NCI-H146 (cell line): ENCODE data around the gene RASGRP1.

Source experiments
- DNase-seq: peaks from one replicate; lab custom pipeline; 2025; lab: John Stamatoyannopoulos, UW

Gene RASGRP1

GRCh38 chr15:38535491-38536200, 29.0 kb downstream of the RASGRP1 start:
- no peak for DNase-seq

- no peak for DNase-seq
Measured at GRCh38 chr15:38534691-38535090, 29.9 kb downstream of the RASGRP1 start.

GRCh38 chr15:38533926-38534325, 30.7 kb downstream of the RASGRP1 start:
- DNase-seq, result no peak

DNA sequence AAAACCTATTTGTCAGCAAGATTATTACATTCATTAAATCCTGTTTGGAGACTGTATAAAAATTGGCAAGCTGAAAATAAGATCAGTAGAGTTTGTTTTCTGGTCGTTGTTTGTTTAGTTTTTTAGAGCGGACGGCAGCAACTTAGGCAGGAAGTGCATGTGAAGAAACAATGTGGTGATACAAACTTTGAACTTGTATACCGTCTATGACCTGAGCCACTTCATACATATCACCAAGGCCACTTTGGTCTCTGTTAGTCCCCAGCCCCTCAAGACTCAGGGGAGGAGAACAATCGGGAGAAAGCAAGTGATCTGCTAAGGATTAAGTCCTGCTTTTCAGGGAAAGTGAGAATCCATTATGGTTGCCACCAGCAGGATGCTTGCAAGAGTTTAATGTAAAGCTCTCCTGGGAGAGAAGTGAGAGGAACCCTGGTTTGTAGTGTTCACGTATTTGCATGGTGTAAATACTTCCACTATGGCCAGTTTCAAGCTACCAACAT, 31.1 kb downstream of the RASGRP1 start:
- DNase-seq, result no peak

DNA sequence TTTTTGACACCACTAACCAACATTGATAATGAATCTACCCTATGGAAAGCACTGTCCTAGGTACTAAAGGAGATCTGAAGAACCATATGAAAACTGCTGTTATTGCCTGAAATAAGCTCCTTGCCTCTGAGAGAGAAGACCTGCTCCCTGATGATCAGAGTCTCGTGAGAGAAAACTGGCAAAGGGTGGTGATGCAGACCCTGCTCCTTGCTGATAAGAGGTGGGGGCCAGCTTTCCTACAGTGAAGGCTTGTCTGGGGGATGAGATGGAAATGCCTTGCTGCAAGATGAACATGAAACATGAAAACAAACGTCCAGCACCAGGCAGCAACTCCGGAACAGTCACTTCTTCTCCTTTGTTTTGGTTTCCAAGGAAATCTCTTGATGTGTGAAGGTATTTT, 31.9 kb downstream of the RASGRP1 start:
- DNase-seq, result no peak

- DNase-seq, result no peak
Measured at GRCh38 chr15:38531509-38531908, 33.1 kb downstream of the RASGRP1 start.

DNA sequence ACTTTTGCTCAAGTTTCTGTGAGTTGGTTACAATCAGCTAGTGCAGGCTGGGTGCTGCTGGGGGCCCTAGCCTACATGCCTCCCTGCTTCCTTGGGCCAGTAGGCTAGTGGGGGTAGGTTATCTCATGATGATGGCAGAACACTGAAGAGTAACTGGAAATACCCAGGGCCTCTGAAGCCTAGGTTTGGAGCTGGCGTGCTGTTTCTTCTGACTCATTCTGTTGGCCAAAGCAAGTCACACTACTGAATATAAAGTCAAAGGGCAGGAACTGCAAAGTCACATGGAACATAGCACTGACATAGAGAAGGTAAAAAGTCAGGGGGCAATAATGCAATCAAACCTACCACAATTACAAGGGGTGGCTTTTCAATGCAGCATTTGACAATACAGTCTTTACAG, 34.5 kb downstream of the RASGRP1 start:
- DNase-seq, result no peak

- DNase-seq, result no peak
Measured at GRCh38 chr15:38528294-38528693, 36.3 kb downstream of the RASGRP1 start.

- no peak for DNase-seq
Measured at GRCh38 chr15:38526158-38526557, 38.5 kb downstream of the RASGRP1 start.

DNA sequence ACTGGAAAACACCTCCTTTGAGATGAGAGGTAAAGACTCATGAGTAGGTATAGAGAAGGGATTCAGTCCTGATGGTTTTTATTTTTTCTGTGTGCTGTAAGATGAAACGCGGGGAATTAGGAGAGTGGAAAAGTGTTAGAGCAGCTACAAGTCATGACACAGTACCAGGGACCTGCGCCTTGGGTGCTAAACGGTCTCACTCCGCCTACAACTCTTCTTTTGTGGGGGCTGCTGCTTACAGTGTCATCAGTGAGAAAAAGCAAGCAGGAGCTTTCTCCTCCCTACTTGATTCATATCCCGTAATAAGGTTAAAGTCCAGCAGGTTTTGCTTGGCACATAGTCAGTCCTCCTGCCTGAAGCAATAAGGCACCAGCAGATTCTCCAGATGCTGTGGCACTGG, 39.1 kb downstream of the RASGRP1 start:
- DNase-seq, result no peak

DNA sequence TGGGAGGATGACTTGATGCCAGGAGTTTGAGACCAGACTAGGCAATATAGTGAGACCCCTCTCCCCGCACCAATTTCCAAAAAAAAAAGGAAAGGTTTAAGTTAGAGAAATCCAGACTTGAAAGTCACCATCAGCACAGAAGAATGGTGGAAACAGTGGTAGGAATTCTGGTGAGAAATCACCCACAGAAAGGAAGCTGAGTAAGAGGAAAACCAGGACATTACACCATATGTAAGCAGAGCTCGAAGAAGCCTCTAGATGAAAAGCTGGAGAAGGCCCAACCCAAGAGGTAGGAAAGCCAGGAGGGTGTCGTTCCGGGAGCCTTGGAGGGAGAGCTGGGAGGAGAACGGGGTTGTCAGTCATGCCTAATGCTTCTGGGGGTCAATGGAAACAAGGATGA, 40.5 kb downstream of the RASGRP1 start:
- no peak for DNase-seq

GRCh38 chr15:38522922-38523321, 41.7 kb downstream of the RASGRP1 start:
- DNase-seq, result no peak

DNA sequence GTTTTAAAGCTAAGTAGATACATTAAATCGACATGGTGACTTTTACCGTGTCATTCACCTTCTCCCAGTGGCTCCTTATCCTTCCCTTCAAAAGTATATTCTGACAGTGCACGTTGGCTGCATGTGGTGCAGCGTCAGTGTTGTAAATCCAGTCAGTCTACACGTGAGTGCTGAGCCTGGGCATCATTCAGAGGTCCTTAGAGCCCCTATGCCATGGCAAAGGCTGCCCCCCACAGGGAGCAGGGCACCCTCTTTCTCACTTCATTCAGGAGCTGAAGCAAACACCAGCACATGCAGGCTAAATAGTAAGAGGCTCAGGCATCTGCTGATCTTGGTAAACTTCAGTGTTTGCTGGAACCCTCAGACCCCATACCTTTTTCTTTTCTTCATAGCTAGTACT, 43.3 kb downstream of the RASGRP1 start:
- no peak for DNase-seq

DNA sequence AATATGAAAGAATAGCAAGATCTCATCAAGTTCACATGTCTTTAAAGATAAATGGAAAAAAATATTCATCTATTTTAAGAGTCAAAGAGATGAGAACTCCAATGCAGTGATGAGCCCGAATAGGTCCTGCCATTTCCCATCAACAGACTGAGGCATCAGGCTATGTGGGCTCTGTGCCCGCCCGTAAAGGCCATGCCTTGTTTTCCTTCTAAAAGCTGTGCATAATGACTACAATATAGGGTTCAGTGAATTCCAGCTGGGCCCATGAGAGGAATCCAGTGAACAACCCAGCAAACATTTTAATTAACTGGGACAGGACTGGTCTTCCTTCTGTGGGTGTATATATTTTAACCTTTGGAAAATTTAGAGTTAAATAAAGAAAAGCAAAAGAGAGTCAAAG, 44.6 kb downstream of the RASGRP1 start:
- DNase-seq, result no peak

- no peak for DNase-seq
Measured at GRCh38 chr15:38518084-38518483, 46.5 kb downstream of the RASGRP1 start.

DNA sequence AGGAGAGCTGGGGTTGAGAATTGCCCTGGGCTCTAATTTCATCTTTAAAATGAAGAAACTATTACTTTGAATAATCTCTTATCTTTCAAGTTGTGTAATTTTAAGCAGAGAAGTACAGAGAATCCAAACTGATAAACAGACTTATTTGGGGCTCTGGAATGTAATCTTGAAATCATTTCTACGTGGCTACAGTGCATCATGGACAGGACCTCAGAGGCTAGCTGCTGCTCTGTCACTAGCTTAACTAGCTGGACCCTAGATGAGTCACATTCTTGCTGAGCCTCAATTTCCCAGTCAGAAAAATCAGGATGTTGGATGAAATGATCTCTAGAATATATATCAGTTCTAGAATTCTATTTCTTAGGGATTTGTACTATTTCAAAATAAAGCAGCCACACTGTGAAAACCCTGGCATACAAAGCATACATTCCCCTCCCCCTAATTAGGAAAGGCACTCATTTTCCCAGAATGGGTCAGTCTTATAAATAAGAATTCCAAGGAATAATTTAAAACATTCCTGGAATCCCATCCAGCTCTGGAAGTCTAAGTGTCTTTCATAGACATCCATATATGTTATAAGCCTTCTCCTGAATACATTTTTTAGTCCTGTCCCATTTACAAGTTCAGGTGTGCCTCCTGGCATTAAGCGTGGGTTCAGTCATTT, 47.2 kb downstream of the RASGRP1 start:
- DNase-seq, result no peak

- no peak for DNase-seq
Measured at GRCh38 chr15:38516626-38517025, 48.0 kb downstream of the RASGRP1 start.

DNA sequence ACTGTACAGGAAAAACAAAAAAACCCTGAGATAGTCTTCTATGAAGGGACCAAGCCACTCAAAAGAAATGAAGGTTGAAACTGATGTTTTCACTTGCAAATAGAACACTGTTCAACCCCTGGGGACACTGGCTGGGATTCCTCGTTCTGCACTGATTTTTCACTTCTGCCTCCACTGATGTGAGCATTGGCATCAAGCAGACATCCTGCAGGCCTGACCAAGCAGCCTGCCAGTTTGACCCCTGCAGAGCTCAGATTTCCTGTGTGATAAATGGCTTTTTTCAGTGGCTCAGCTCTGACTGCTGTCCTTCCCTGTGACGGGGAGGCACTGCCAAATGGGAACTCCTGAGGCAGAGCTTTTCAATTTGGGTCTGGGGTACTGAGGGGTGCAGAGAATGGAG, 50.0 kb downstream of the RASGRP1 start:
- no peak for DNase-seq

DNA sequence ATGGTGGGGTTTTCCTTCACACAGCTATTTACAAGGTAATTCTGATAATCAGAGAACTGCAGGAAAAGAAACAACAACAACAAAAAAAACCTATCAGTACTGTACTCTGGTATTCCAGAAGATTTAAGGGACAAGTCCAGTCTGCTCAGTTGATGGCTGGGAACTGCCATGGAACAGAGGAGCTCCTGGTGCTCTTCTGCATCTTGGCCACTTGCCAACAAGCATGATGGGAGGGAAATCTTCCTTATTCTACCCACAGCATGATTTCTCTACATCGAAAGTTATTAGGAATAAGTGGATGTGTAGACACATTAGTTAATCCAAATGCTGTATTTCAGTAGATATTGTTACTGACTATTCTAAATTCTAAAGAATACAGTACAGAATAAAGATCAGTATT, 51.7 kb downstream of the RASGRP1 start:
- no peak for DNase-seq

GRCh38 chr15:38509152-38509551, 55.5 kb downstream of the RASGRP1 start:
- no peak for DNase-seq

GRCh38 chr15:38508647-38509046, 56.0 kb downstream of the RASGRP1 start:
- DNase-seq, result no peak

- no peak for DNase-seq
Measured at GRCh38 chr15:38507570-38507969, 57.0 kb downstream of the RASGRP1 start.

DNA sequence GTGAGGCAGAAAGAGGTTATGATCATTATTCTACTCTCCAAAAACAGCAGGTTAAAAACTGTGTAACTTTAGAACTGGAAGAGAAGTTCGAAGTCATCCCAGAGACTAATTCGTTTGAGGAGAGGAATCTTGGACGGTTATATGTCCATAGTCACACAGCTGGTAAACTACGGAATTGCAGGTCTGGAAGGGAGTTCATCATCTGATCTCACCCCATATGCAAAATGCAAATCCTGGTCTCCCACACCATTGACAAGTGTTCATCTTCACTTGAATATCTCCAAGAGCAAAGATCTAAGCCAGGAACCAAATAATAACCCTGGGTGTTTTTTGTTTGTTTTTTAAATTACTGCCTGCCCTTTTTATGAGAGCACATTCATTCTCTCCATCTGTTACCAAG, 57.6 kb downstream of the RASGRP1 start:
- no peak for DNase-seq
